DMS153 (cell line): Measurements from ENCODE around the gene ZNF611.
"Not testable (repeated sequence)": the region's sequence is repeated elsewhere in the genome, so short reads cannot be mapped to it uniquely, and the experiment has no call there.

Experiments used
- DNase-seq: peaks from one replicate; lab custom pipeline; 2025; lab: John Stamatoyannopoulos, UW

The ZNF611 gene

DNA sequence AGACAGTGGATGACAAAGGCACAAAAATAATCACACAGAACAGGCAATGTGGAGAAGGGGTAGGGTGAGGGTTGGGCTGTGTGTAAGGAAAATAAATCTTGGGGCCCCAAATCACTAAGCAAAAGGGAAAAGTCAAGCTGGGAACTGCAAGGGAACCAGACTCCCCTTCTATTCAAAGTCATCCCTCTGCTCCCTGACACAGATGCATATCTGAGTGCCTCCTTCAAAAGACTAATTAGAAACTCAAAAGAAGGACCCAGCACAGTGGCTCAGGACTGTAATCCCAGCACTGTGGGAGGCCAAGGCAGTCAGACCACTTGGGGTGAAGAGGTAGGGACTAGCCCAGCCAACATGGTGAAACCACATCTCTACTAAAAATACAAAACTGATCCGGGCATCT is 18.3 kb downstream of the ZNF611 start:
- no peak for DNase-seq

DNA sequence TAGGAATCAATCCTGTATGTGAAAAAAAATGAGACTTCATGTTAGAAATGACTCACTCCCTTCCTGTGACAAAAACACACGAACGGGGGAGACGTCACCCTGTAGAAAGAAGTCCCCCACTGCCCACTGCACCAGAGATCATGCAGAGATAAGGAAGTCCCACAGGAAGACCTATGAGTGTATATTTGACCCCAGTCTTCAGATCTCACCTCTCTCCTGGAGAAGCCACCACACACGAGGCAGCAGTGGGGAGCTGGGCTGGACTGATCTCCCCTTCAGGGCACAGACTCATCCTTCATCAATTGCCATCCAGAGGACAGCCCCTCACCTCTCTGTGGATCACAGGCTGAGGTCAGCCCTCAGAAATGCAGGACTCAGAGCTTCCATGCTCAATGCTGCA is 18.9 kb downstream of the ZNF611 start:
- not testable (repeated sequence) for DNase-seq

DNA sequence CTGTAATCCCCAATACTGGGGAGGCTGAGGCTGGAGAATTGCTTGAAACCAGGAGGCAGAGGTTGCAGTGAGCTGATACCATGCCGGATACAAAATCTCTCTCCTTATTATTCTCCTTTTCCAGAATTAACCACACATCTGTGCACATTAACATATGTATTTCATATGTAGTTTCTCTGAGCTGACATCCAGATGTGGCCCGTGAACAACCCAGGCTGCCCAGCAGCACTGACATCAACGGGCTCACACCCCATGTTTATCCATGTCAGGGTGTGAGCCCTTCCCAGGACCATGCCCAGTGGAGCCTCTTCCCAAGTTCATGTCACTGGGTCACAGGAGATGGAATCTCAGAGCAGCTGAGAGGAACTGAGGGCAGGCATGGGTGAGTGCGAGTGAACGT is 19.5 kb downstream of the ZNF611 start:
- DNase-seq, result not testable (repeated sequence)

DNA sequence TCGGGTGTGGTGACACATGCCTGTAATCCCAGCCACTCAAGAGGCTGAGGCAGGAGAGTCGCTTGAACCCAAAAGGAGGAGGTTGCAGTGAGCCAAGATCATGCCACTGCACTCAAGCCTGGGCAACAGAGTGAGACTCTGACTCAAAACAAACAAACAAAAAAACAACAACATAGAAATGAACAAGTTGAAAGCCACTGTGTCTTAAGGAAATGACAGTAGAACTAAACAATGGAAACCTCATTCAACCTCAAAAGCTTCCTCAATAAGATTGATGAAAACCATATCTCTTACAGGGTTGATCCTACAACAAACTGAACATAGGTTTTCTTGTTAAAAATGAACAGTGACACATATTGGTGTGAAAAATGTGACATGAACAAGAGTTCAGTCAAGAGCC is 21.8 kb downstream of the ZNF611 start:
- not testable (repeated sequence) for DNase-seq

DNA sequence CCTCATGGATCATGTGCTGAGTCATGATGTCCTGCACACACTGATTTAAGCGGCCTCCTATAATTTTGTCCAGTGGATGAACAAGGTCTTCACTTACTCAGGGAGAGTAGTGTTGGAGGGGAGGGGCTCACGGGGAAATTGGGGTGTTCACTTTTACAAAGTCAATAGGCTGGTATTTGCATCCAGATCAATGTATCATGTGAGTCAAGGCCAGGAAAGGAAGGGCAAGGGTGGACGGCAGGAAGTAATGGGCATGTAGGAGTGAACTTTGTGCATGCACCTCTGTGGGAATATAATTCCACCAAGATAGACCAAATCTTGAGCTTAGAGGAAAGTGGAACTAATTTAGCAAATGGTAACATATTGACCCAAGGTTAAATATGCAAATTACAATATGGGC is 23.2 kb downstream of the ZNF611 start:
- DNase-seq, result not testable (repeated sequence)

DNA sequence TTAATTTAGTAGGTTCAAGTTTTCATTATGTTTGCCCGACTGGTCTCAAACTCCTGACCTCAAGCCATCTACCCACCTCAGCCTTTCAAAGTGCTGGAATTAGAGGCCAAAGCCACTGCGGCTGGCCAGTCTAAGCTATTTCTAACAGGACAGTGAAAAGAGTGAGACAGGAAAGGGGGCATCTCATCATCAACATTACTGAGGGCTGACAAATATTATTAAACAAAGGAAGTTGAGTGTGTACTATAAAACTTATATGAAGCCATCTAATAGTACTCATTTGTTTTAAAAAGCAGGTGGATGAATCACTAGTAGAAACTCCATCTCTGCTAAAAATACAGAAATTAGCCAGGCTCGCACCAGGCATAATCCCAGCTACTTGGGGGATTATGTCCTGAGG is 24.3 kb downstream of the ZNF611 start:
- no peak for DNase-seq

DNA sequence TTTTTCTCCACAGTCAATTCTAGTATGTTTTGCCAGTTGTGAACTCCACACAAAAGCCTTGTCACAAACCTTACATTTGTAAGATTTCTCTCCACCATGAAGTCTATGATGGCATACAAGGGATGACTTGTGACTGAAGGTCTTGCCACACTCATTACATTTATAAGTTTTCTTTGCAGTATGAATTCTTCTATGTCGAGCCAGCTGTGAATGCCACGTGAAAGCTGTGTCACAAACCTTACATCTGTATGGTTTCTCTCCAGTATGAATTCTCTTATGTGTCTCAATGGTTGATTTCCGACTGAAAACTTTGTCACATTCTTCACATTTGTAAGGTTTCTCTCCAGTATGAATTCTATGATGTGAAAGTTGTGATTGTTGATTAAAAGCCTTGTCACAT is 29.2 kb downstream of the ZNF611 start:
- not testable (repeated sequence) for DNase-seq

DNA sequence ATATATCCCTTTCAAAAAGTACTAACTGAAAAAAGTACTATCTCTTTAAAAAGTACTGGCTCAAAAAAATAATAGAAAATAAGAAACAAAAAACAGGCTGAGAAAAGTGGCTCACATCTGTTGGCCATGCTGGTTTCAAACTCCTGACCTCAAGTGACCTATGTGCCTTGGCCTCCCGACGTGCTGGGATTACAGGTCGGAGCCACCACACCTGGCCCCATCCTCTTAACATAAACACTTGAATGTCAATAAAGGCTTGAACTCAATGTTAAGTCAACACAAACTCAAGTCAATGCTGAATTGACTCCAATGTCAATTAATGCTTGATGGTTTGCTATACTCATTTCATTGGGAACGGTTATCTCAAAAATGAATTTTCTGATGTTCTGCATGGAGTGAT is 30.9 kb downstream of the ZNF611 start:
- DNase-seq, result no peak

DNA sequence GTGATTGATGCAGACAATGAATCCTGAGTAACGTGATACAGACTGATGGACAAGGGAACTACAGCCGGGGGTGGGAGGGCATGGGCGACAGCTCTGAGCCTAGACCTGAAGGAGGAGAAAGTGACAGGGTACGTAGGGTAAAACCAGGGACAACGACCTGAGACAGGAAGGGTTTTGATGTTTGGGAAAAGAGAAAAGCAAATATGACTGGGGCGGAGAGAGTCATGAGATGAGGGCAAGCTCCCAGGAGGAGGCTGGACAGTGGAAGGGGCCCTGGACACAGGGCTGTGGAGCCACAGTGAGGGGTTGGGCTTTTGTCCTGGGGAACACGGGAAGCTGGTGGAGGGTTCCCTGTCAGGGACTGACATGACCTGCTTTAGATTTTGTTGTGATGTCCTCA is 34.2 kb downstream of the ZNF611 start:
- no peak for DNase-seq

DNA sequence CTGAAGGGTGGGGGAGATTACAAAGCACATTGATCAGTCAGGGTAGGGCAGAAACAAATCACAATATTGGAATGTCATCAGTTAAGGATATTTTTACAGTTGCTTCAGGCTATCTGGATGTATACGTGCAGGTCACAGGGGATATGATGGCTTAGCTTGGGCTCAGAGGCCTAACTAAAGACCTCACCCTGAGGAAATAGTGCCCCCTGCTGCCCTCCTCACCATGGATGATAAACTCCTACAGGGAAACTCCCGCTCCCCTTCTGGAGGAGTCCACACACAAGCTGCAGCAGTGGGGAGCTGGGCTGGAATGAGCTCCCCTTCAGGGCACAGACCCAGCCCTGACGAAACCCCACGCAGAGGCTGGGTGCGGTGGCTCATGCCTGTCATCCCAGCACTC is 35.3 kb downstream of the ZNF611 start:
- DNase-seq, result not testable (repeated sequence)

DNA sequence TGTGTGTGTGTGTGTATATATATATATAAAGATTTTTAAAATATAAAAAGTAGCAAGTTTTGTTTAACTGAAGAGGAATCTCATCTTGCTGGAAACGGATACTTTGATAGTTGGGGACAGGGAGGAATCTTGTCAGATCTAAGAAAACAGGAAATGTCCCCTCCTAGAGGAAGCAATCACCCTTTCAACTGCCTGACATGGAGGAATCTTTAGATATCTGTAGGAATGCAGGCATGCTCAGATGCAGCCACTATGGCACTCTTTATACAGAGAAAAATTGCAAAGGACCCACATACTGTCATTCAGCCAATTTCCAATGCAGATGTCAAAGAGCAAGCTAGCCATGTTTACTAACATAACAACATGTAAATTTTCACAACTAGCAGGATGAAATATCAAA is 38.8 kb downstream of the ZNF611 start:
- DNase-seq, result no peak

DNA sequence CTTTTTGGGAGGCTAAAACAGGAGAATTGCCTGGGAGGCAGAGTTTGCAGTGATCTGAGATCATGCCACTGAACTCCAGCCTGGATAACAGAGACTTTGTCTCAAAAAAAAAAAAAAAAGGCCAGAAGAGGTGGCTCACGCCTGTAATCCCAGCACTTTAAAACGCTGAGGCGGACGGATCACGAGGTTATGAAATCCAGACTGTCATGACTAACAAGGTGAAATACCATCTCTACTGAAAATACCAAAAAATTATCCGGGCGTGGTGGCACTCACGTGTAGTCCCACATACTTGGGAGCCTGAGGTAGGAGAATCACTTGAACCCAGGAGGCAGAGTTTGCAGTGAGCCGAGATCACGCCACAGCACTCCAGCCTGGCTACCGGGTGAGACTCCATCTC is 39.9 kb downstream of the ZNF611 start:
- DNase-seq, result no peak

DNA sequence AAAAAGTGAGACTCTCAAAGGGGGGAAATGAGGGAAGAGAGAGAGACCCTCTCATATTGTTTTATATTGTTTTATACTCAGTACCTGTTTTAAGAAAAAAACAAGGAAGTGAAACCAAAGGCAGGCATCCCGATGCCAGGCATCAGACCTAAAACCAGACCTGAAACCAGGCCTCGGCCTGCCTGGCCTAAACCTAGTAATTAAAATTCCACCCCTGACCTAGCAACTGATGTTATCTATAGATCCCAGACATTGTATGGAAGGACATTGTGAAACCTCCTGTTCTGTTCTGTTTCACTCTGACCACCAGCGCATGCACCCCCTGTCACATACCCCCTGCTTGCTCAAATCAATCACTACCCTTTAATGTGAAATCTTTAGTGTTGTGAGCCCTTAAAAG is 40.6 kb downstream of the ZNF611 start:
- not testable (repeated sequence) for DNase-seq

DNA sequence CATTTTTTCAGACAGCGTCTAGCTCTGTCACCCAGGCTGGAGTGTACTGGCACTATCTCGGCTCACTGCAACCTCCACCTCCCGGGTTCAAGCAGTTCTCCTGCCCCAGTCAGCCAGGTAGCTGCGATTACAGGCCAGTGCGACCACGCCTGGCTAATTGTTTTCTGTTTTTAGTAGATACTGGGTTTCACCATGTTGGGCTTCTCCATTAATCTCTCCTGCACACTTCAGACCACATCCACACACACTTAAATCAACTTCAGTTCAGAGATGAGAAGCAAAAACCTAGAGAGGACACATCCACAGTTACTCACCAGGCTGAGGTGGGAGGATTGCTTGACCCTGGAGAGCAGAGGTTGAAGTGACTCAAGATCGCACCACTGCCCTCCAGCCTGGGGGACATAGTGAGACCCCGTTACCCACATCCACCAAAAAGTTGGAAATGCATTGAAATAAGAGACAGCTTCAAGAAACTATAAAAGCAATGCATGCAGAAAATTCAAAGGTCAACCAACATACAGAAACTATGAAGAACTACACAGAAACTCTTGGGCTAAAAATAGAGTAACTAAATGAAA is 42.3 kb downstream of the ZNF611 start:
- DNase-seq, result no peak

DNA sequence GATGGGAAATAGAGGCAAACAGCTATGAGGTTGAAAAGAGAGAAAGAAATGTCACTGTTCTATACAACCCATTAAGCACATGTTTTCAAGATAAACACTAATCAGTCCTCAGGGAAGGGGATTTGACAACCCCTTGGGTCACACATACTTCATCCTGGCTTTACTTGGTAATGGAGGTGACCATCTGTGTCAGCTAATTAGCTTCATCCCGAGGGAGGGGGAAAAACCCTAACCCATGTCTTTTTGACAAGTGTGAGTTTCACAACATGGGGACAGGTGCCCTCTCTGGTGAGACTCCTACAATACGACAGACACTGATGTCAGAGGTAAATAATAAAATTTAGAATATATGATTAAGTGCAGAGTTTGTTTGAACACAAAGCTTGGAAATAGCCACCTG is 43.1 kb downstream of the ZNF611 start:
- DNase-seq, result no peak

DNA sequence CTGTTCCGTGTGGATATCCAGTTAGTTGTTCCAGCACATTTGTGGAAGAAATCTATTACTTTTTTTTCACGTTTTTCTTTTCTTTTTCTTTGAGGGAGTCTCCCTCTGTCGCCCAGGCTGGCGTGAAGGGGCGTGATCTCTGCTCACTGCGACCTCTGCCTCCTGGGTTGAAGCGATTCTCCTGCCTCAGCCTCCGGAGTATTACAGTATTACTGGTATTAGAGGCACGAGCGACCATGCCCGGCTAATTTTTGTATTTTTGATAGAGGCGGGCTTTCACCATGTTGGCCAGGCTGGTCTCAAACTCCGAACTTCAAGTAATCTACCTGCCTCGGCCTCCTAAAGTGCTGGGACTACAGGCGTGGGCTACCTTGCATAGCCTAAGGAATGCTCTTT is 43.6 kb downstream of the ZNF611 start:
- DNase-seq, result no peak

DNA sequence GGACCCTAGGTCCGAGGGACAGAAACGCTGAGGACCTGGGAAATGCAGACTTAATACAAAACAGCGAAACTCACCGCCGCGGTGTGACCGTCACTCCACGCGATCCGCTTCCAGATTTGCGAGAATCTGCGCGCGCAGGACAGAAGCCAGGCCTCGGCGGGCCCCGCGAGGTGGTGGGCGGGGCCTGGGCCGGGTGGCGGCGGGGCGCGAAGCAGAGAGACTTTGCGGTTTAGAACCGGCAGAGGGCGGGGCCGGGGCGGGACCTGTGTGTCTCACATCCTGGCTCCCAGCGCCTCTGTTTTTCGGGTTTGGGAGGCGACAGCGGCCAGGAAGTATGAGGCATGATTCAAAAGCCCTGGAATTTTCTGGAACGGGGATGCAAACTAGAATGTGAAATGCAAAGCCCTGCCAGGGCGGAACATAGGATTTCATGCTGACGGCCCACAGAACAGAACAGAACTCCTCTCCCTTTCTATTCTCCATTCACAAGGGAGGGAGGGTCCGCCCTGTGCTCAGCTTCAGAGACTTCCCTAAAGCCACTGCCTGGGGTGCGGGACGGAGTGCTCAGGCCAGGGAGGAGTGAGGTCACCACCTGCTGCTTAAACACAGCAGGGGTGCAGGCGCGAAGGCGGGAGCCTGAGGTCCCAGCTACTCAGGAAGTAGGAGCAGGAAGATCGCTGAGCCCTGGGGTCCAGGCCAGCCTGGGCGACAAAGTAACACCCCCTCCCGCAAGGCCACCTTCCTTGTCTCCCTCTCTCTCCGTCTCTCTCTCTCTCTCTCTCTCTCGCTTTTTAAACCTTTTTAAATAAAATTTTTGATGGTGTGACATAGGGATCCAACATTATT is 44.3 kb downstream of the ZNF611 start:
- DNase-seq, result peak; percentile 84

DNA sequence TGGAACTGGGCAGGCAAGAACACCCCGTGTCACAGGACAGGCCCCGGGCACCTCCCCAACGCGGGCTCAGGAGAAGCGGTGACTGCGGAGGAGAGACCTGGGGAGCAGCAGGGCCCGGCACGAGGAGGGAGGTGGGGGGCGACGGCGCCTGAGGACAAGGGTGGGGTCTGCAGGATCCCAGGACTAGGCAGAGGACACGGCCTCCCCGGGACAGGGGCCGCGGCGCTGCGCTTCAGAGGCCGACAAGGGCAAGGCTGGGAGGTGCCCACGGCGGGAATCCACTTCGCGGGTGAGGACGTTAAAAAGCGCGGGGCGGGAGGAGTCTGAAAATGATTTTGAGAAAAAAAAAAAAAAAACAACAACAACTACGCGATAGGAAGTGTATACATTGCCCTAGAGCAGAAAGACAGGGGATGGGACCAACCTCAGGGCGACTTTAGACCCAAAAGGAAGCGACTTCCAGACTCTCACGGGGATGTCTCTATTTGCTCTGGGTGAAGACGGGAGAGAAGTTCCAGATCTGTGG is 44.9 kb downstream of the ZNF611 start:
- no peak for DNase-seq

DNA sequence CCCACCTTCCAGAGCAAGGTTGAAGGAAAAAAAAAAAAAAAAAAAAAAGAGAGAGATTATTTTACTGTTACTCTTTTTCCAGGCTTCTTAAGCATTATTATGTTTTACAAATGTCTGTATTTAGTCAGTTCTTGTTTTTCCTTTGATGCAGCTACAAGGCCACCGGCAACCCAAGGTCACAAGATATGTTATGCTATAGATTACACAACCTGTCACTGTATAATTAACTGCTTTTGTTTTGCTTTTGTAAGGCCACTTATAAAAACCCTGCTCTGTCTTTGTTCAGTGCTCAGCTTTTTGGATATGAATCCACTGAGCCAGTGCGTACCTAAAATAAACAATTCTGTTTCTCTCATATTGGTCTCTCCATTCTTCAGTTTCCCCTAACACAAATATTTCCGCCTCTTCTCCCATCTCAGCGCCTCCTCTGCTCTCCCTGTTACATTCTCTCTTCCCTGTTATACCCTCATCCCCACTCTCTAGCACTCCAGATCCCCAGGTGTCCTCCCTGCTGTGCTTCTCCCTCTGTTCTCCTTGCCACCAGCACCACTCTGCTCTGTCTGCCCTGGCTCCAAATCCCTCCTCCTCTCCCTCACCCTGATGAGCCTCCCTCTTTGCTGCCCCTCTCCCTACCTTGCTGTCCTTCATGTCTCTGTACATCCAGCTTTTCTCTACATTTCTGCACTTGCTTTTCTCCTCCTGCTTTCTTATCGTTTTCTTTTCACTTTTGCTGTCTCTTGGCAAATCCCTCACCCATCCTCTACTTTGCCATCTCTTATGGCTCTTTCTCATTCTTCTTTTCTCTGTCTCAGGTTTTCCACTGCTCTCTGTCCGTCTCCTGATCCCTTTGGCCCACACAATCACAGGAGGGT is 45.7 kb downstream of the ZNF611 start:
- peak; percentile 1 for DNase-seq

DNA sequence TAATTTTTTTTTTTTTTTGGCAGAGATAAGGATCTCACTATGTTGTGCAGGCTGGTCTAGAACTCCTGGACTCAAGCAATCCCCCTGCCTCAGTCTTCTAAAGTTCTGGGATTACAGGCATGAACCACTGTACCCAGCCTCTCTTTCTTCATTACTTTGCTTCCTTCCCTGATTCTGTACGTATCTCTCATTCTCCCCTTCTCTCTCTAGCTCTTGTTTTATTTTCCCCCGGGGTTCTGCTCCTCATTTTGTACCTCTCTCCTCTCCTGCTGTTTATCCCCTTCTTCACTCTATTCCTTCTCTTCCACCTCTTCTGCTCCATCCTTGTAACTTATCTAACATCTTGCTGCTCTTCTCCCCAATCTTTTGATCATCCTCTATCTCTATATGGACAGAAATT is 46.5 kb downstream of the ZNF611 start:
- no peak for DNase-seq

DNA sequence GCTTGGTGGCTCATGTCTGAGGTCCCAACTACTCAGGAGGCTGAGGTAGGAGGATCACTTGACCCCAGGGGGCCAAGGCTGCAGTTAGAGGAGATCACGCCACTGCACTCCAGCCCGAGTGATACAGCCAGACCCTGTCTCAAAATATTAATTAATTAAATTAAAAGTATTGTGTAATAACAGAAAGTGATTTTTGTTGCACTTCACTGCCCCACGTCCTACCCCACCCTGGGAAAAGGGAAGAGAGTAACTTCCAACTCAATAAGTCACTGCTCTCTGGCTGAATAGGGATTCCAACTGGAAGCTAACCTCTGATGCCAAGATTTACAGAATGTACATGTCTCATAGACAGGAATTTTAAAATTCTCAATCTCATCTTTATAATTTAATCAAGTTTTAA is 47.2 kb downstream of the ZNF611 start:
- no peak for DNase-seq

DNA sequence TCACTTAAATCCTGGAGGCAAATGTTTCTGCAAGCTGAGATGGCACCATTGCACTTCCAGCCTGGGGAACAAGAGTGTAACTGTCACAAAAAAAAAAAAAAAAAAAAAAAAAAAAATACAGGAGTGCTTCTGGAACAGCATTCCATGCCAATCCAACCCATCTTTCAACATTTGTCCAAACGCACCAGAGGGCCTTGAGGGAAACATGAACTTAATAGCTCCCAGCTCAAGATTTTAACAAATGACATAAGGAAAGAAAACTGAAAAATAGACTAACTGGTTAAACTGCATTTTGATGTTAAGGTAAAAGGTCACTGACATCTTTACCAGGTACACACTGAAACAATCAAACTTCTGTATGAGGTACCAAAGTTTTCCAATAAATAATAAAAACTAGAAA is 49.0 kb downstream of the ZNF611 start:
- DNase-seq, result no peak

DNA sequence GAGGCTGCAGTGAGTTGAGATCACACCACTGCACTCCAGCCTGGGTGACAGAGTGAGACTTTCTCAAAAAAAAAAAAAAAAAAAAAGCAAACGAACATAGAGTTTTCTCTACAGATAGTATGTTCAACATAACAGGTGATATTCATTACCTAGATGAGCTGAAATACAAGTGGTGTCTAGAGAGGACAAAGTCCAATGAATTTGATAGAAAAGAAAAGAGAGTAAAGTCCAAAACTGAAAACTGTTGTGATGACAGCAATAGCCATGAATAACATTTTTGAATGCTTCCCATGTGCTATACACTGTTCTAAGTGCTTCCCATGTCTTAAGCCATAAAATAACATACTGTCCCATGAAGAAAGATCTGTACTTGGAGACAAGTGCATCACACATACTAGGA is 53.6 kb downstream of the ZNF611 start:
- DNase-seq, result not testable (repeated sequence)
